Lower leg skin (tissue), 3 donors: Measurements from ENCODE around the gene CACNG1.

Experiments
- CTCF ChIP-seq, 3 donors: fragments of 450-650 bp; IDR thresholded peaks; one replicate each; pipeline ENCODE4 v1.5.1; 2016; ENCODE audit warnings: antibody characterized with exemption in 3 of 3, mild to moderate bottlenecking in 3 of 3, moderate library complexity in 2 of 3
- POLR2A ChIP-seq, 2 donors: fragments of 450-650 bp; IDR thresholded peaks; one replicate each; pipeline ENCODE4 v1.6.1; 2016 to 2017; ENCODE audit warnings: antibody characterized with exemption in 2 of 2, mild to moderate bottlenecking in 1 of 2, moderate library complexity in 1 of 2

- no peak for TF ChIP-seq CTCF (IDR thresholded peaks at IDR 0.05)
- no peak for TF ChIP-seq POLR2A (IDR thresholded peaks at IDR 0.05)
These were observed 60.9 kb downstream of the CACNG1 start for GRCh38 chr17:67105213-67105612.
